Measurements from ENCODE around the gene CPVL.

GRCh38 chr7:29043576-29043975, 102.8 kb downstream of the CPVL start:
- TF ChIP-seq CTCF (IDR thresholded peaks at IDR 0.05), result no peak
- TF ChIP-seq POLR2AphosphoS5 (IDR thresholded peaks at IDR 0.05), result no peak
- no peak for TF ChIP-seq POLR2A (IDR thresholded peaks at IDR 0.05; ENCODE audit: low read depth)
